Adrenal gland (tissue), 12 donors: Measurements from ENCODE around the gene MGME1. TPM values are rescaled to one million over a fixed set of nuclear protein-coding genes. Genes with fewer than 3 reads are reported as not detected.

Experiments
- DNase-seq, 7 donors: peaks; one replicate each; pipeline ENCODE4 v3.0.0-alpha.2; 2019 to 2020
- H3K27ac ChIP-seq, 5 donors: fragments of 200-600 bp; sonication (generic) in 4 of 5; 1 replicate in 3 of 5; 2 replicates in 2 of 5; pipeline versions ENCODE4 v1.5.1 to v1.8.0; 2016 to 2020; ENCODE audit warnings: mild to moderate bottlenecking in 1 of 5
- H3K27me3 ChIP-seq: fragments of 200-600 bp; 2 replicates; pipeline ENCODE4 v1.8.0; 2021
- H3K36me3 ChIP-seq, 2 donors: fragments of 200-600 bp; replicated peaks in 1 of 2; 1 replicate in 1 of 2; 2 replicates in 1 of 2; pipeline versions ENCODE4 v1.5.1 to v1.8.0; 2018 to 2022
- H3K4me1 ChIP-seq, 2 donors: fragments of 200-600 bp; replicated peaks in 1 of 2; 1 replicate in 1 of 2; 2 replicates in 1 of 2; pipeline versions ENCODE4 v1.5.1 to v1.8.0; 2018 to 2021
- H3K4me3 ChIP-seq, 4 donors: fragments of 200-600 bp; sonication (generic) in 3 of 4; one replicate each; pipeline ENCODE4 v1.5.1; 2016 to 2018
- H3K9me3 ChIP-seq, 3 donors: fragments of 200-600 bp; sonication (generic) in 1 of 3; replicated peaks in 1 of 3; 1 replicate in 2 of 3; 2 replicates in 1 of 3; pipeline versions ENCODE4 v1.5.1 to v1.8.0; 2016 to 2021
- POLR2A ChIP-seq, 2 donors: fragments of 450-650 bp; IDR thresholded peaks; one replicate each; pipeline ENCODE4 v1.6.1; 2017; ENCODE audit warnings: antibody characterized with exemption in 2 of 2, mild to moderate bottlenecking in 2 of 2, moderate library complexity in 1 of 2
- WGBS, 4 donors: extraction: QIAGEN DNeasy Blood & Tissue Kit in 2 of 4; methylation state at CpG; one replicate each; pipeline versions ENCODE4 v1.1.5 to v1.1.7; 2013 to 2017; 5-methylcytosine and 5-hydroxymethylcytosine counted together
- intact Hi-C, 2 donors: fragments of 100-400 bp; cut with DNase I; formaldehyde crosslinking; loops; one replicate each; pipeline versions ENCODE4 v1.14.1 to v1.15.0; 2022 to 2023
- polyA plus RNA-seq, 3 donors: library from polyadenylated mRNA; stranded (reverse); fragments of 200-250 nt in 2 of 3; fragments of 350-450 nt in 1 of 3; fragmentation: Illumina TruSeq in 1 of 3; extraction: RNeasy Lipid Tissue Mini Kit (QIAGEN cat#74804) in 1 of 3; gene quantifications; one replicate each; pipeline ENCODE4 v1.2.3, GENCODE V29; 2013 to 2014
- total RNA-seq, 9 donors: library from RNA; depleted of rRNA in 4 of 9; stranded (reverse); fragments of >200 nt in 4 of 9; fragments of 120-200 nt in 1 of 9; fragmentation: NEBNext Ultra II Directional in 1 of 9; extraction: Animal tissue kit (Norgen Biotek cat#: 25700) in 1 of 9; gene quantifications; one replicate each; pipeline versions ENCODE4 v1.1.0 to v1.2.4, GENCODE V29; 2013 to 2023
- TF ChIP-seq, protein P1 (sequence below), 6 experiments: fragments of 450-650 bp in 4 of 6; fragments of 200-600 bp in 2 of 6; sonication (generic) in 1 of 6; IDR thresholded peaks; 1 replicate in 5 of 6; 2 replicates in 1 of 6; pipeline versions ENCODE4 v1.5.1 to v1.8.0; 2016 to 2021; ENCODE audit warnings: antibody characterized with exemption in 6 of 6, mild to moderate bottlenecking in 2 of 6, moderate library complexity in 1 of 6
- donor health status: healthy with polysubstance abuse.
- donor health status: Bipolar disorder and iron deficiency.
- donor health status: DM: yes; HTN: yes; CAD: no.
- donor health status: DM: no; HTN: no; CAD: no.
- donor health status: DM: no; HTN: no; CAD: no.
- donor health status: DM: yes; HTN: yes; CAD: no.

MGME1 gene
- total and polyA plus RNA-seq, 12 donors = 11.0 to 30.0 (median 20.5) TPM

DNA sequence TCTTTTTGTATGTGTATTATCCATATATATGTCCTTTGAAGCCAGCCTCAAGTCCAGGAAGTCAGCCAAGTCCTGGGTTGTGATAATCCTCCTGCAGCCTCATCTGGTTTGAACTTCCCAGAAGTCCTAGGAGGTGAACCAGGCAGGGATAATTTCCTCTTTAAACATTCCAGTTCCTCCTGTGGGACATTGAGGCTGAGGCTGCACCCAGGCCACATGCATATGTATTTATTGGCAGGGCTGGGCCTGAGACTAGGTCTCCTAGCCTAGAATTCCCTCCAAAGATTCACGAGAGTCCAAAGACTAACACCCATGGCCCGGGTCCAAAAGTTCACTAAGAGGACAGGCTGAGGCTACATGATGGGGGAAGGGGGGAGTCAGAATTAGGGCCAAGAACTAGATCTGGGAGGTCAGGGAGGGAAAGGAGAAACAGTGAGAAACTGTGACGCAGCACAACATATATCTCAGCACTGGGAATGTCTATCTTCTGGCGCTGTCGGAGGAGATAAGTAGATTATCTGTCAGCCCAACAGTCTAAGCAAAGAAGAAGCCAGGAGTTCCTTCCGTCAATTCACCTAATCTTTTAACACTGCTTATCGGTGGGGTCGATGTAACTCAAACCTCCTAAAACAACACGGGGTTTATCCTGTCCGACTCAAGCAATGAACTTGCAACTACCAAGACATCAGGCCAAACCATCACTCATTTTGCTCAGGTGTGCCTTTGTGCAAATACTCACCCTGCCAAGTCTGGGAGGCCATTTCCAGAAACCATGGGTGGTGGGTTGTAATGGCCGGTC is 43.5 kb upstream of the MGME1 start:
- intact Hi-C loops = no loop called here
- Histone ChIP-seq H3K4me3 (no peak overlapping the region), H3K36me3 (no peaks in the 10 kb centered on the region), H3K27ac (no peak overlapping the region), H3K4me1 (no peaks in the 10 kb centered on the region), H3K9me3 (no peaks in the 10 kb centered on the region), H3K27me3 (no peaks in the 10 kb centered on the region)
- peak in 1 of 7 donors; percentile 29 for DNase-seq
- 64 to 75% (median 68%) methylated on average over 11 of the region's 11 CpGs for WGBS, 4 donors
- no peak for TF ChIP-seq POLR2A (IDR thresholded peaks at IDR 0.05)
- TF ChIP-seq, protein P1, sequence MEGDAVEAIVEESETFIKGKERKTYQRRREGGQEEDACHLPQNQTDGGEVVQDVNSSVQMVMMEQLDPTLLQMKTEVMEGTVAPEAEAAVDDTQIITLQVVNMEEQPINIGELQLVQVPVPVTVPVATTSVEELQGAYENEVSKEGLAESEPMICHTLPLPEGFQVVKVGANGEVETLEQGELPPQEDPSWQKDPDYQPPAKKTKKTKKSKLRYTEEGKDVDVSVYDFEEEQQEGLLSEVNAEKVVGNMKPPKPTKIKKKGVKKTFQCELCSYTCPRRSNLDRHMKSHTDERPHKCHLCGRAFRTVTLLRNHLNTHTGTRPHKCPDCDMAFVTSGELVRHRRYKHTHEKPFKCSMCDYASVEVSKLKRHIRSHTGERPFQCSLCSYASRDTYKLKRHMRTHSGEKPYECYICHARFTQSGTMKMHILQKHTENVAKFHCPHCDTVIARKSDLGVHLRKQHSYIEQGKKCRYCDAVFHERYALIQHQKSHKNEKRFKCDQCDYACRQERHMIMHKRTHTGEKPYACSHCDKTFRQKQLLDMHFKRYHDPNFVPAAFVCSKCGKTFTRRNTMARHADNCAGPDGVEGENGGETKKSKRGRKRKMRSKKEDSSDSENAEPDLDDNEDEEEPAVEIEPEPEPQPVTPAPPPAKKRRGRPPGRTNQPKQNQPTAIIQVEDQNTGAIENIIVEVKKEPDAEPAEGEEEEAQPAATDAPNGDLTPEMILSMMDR (IDR thresholded peaks at IDR 0.05) = no peak

DNA sequence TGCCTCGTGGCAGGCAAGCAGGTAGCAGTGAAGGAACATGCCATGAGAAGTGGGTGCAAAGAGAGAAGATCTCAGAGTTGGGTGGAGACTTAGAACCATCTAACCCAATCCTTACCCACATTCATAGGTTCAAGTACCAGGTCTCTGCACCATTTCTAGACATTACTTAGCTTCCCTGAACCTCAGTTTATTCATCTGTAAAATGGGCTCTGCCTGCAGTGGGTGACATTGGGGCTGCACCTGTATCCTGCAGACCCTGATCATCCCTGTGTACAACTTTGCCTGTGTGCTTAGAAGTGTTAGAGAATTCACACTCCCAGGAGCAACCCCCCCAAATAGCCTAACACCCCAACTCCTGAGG is 42.9 kb upstream of the MGME1 start:
- Histone ChIP-seq H3K9me3 (no peaks in the 10 kb centered on the region), H3K36me3 (no peaks in the 10 kb centered on the region), H3K27me3 (no peaks in the 10 kb centered on the region), H3K27ac (no peak overlapping the region), H3K4me3 (no peak overlapping the region), H3K4me1 (no peaks in the 10 kb centered on the region)
- TF ChIP-seq, protein P1 (IDR thresholded peaks at IDR 0.05) = no peak
- no peak for TF ChIP-seq POLR2A (IDR thresholded peaks at IDR 0.05)
- WGBS, 4 donors = 50 to 88% (median 83%) methylated on average over 1 of the region's 1 CpG
- intact Hi-C loops = no loop called here
- no peak for DNase-seq

DNA sequence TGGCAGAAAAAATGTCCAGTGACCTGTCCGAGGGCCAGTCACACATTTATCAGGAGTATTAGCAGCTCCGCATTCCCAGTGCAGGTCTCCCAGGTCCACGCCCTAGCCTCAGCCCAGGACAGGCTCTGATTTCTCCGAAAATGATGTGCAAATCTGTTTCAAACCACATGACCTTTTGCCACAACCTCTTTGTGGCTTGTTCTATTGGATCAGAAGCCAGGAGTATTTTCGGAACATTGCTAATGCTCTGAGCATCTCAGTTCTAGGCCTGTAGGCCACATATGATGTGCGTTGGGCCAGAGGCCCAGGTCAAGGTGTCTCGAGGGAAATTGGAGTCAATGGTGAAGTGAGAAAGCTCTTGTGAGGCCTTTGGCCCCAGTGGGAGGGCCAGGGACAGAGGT is 40.6 kb upstream of the MGME1 start:
- Histone ChIP-seq H3K4me3 (no peak overlapping the region), H3K27me3 (no peaks in the 10 kb centered on the region), H3K27ac (peak overlapping the region in 1 of 5 donors; percentile 72), H3K4me1 (no peaks in the 10 kb centered on the region), H3K36me3 (no peaks in the 10 kb centered on the region), H3K9me3 (no peaks in the 10 kb centered on the region)
- 80 to 87% (median 83%) methylated on average over 7 of the region's 7 CpGs for WGBS, 4 donors
- intact Hi-C loops = no loop called here
- no peak for DNase-seq
- no peak for TF ChIP-seq POLR2A (IDR thresholded peaks at IDR 0.05)

DNA sequence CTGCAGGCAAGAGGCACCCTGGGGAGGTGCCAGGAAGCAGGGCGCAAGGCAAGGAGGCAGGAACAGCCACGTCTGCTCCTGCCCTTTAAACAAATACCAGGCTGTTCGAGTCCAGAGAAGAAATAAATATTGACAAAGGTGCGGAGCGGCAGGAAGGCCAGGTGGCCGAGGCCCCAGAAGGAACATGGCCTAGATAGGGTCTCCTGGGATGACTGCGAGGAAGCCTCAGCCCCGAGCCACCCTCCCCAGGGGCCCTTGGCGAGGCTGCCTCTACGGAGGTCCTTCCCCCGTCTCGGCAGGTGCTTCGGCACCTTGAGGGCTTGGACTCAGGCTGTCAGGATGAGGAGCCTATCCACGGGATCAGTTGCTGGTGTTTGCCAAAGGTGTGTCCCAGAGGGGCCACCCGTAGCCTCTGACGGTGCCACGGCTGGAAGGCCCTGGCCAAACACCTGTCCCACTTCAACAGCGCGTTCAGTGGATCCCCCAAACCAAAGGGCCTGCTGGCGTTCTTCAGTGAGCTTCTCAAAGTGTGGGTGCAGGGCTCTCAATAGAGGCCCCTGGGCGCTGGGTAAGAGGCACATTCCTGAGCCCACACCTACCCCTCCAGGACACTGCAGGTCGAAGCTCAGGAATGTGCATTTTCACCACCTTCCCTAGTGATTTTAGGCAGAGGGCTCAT is 40.0 kb upstream of the MGME1 start:
- WGBS, 4 donors = 83 to 90% (median 89%) methylated on average over 17 to 22 of the region's 22 CpGs
- no peaks in the 10 kb centered on the region for H3K4me1 ChIP-seq
- H3K4me3 ChIP-seq = no peak overlapping the region
- no peaks in the 10 kb centered on the region for H3K9me3 ChIP-seq
- H3K27me3 ChIP-seq = no peaks in the 10 kb centered on the region
- no peaks in the 10 kb centered on the region for H3K36me3 ChIP-seq
- intact Hi-C loops = no loop called here
- H3K27ac ChIP-seq = peak overlapping the region in 1 of 5 donors; percentile 72
- DNase-seq = no peak
- TF ChIP-seq POLR2A (IDR thresholded peaks at IDR 0.05) = no peak
- TF ChIP-seq, protein P1 (IDR thresholded peaks at IDR 0.05) = no peak
